Measurements from ENCODE around the gene POLR2A. TPM values are rescaled to one million over a fixed set of nuclear protein-coding genes. Genes with fewer than 3 reads are reported as not detected.

The POLR2A gene
- total and polyA plus RNA-seq, 4 donors: 13.3 to 54.4 (median 34.8) TPM

GRCh38 chr17:7512824-7513540 lies 28.8 kb downstream of the POLR2A start (continued):
- TF ChIP-seq ZBTB33 (IDR thresholded peaks at IDR 0.05): no peak

GRCh38 chr17:7513850-7514419 lies 29.8 kb downstream of the POLR2A start:
- 84% methylated on average over 17 of the region's 17 CpGs for WGBS
- no peak for TF ChIP-seq HNF4G (IDR thresholded peaks at IDR 0.05)
- no peak for TF ChIP-seq CTCF (IDR thresholded peaks at IDR 0.05; ENCODE audit: low read depth, low read length, missing input control)
- TF ChIP-seq HNF4A (conservative IDR thresholded peaks at IDR 0.05): no peak
- TF ChIP-seq JUND (IDR thresholded peaks at IDR 0.05): no peak
- TF ChIP-seq RAD21 (IDR thresholded peaks at IDR 0.05): no peak
- TF ChIP-seq ZBTB33 (IDR thresholded peaks at IDR 0.05): no peak
- no peak for TF ChIP-seq FOXA2 (IDR thresholded peaks at IDR 0.05)
- no peak for TF ChIP-seq SP1 (IDR thresholded peaks at IDR 0.05)
- no peak for TF ChIP-seq YY1 (IDR thresholded peaks at IDR 0.05)
- TF ChIP-seq ATF3 (IDR thresholded peaks at IDR 0.05): no peak
- TF ChIP-seq TAF1 (conservative IDR thresholded peaks at IDR 0.05): no peak
- TF ChIP-seq NR2F2 (IDR thresholded peaks at IDR 0.05): no peak
- no peak for TF ChIP-seq GABPA (IDR thresholded peaks at IDR 0.05 in 1 of 2, conservative IDR thresholded peaks at IDR 0.05 in 1 of 2)
- no peak for TF ChIP-seq RXRA (IDR thresholded peaks at IDR 0.05)
- TF ChIP-seq MAX (IDR thresholded peaks at IDR 0.05): no peak
- TF ChIP-seq REST (IDR thresholded peaks at IDR 0.05): no peak
- no peak for TF ChIP-seq EGR1 (IDR thresholded peaks at IDR 0.05; ENCODE audit: low read depth in 2 of 2)
- H3K36me3 ChIP-seq (ENCODE audit: control insufficient read depth in 4 of 4, insufficient read depth in 3 of 4, low read depth in 1 of 4, low read length in 3 of 4): peaks cover 8 to 50% (median 38%) of the 10 kb centered on the region in 4 donors

More at GRCh38 chr17:7513850-7514419, 29.8 kb downstream of the POLR2A start:
- Histone ChIP-seq H3K27ac (ENCODE audit: low read depth in 1 of 2, low read length in 2 of 2) (no peak overlapping the region), H3K9ac (ENCODE audit: low read depth in 1 of 2, low read length in 2 of 2) (no peak overlapping the region), H3K27me3 (ENCODE audit: control insufficient read depth in 4 of 4, insufficient read depth in 4 of 4, low read length in 3 of 4) (no peaks in the 10 kb centered on the region), H3K4me3 (ENCODE audit: low read depth in 1 of 3, low read length in 3 of 3) (no peak overlapping the region), H3K4me1 (ENCODE audit: control insufficient read depth in 4 of 4, insufficient read depth in 4 of 4, low read length in 3 of 4) (peaks cover 0 to 5% (median 1%) of the 10 kb centered on the region in 4 donors), H3K9me3 (ENCODE audit: control insufficient read depth in 4 of 4, low read length in 3 of 4) (no peaks in the 10 kb centered on the region)
- no peak for DNase-seq (ENCODE audit: low spot score)

Data from liver (tissue), 9 donors.